Hepatocyte (in vitro differentiated cells): ENCODE data around the gene FAM53B.

Experiments used
- EZH2 ChIP-seq: fragments of 200-600 bp; sonication (generic); IDR thresholded peaks from 2 replicates; pipeline ENCODE4 v1.6.1; 2016; ENCODE audit warnings: antibody characterized with exemption, mild to moderate bottlenecking, borderline replicate concordance
- EZH2phosphoT487 ChIP-seq: fragments of 200-600 bp; sonication (generic); IDR thresholded peaks from one replicate; pipeline ENCODE4 v1.6.1; 2018; ENCODE audit warnings: antibody characterized with exemption, mild to moderate bottlenecking, low read depth, moderate library complexity; ENCODE audit not compliant: unreplicated experiment, severe bottlenecking
- TF ChIP-seq, protein P1 (sequence below): fragments of 200-600 bp; sonication (generic); IDR thresholded peaks from 2 replicates; pipeline ENCODE4 v1.5.1; 2016; ENCODE audit warnings: antibody characterized with exemption, mild to moderate bottlenecking; ENCODE audit not compliant: poor library complexity

DNA sequence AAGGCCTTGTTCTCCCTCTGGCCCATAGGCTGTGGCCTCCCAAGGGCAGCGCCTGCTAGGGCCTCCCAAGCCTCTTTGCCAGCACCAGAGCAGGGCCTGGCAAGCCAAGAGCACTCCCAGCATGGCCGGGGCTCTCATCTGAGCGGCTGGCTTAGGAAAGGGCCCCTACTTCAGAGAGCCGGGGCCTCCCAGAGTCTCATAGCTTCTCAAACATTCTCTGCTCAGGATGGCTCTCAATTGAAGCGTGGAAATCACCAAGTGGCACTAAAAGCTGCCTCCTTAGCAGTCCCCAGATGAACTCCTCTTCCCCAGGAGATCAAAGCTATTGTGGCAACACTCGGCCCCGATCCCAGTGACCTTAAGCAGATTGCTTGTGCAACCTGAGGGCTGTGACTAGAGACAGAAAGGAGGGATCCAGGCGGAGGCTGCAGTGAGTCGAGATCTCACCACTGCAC, 69.4 kb downstream of the FAM53B start:
- TF ChIP-seq, protein P1, sequence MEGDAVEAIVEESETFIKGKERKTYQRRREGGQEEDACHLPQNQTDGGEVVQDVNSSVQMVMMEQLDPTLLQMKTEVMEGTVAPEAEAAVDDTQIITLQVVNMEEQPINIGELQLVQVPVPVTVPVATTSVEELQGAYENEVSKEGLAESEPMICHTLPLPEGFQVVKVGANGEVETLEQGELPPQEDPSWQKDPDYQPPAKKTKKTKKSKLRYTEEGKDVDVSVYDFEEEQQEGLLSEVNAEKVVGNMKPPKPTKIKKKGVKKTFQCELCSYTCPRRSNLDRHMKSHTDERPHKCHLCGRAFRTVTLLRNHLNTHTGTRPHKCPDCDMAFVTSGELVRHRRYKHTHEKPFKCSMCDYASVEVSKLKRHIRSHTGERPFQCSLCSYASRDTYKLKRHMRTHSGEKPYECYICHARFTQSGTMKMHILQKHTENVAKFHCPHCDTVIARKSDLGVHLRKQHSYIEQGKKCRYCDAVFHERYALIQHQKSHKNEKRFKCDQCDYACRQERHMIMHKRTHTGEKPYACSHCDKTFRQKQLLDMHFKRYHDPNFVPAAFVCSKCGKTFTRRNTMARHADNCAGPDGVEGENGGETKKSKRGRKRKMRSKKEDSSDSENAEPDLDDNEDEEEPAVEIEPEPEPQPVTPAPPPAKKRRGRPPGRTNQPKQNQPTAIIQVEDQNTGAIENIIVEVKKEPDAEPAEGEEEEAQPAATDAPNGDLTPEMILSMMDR, result no peak
- TF ChIP-seq EZH2phosphoT487 (no peak), EZH2 (no peak)
